HG02938 (cell line): Measurements from ENCODE around the gene SDF2L1.
"Not testable (repeated sequence)": the region's sequence is repeated elsewhere in the genome, so short reads cannot be mapped to it uniquely, and the experiment has no call there.

ENCODE experiments used
- ATAC-seq: cut with Tn5 transposase; IDR thresholded peaks from one replicate; pipeline ENCODE4 v1.9.1; 2021; ENCODE audit warnings: mild to moderate bottlenecking, moderate library complexity; ENCODE audit not compliant: unreplicated experiment

The SDF2L1 gene

GRCh38 chr22:21641789-21642583, at the start of gene SDF2L1:
TSS of gene SDF2L1 (plus strand) at chr22:21642302. CDS start at chr22:21642337, 35 bp downstream.
- peak; percentile 88 for ATAC-seq

- no peak for ATAC-seq
Observed at GRCh38 chr22:21592422-21592821, 49.7 kb upstream of the SDF2L1 start.

GRCh38 chr22:21593406-21594232, 48.5 kb upstream of the SDF2L1 start:
- no peak for ATAC-seq

GRCh38 chr22:21594865-21595452, 47.1 kb upstream of the SDF2L1 start:
- no peak for ATAC-seq

GRCh38 chr22:21596356-21597135, 45.6 kb upstream of the SDF2L1 start:
- not testable (repeated sequence) for ATAC-seq

GRCh38 chr22:21598302-21598701, 43.8 kb upstream of the SDF2L1 start:
- no peak for ATAC-seq

GRCh38 chr22:21599053-21599893, 42.8 kb upstream of the SDF2L1 start:
- no peak for ATAC-seq

- ATAC-seq: no peak
Observed at GRCh38 chr22:21602579-21602978, 39.5 kb upstream of the SDF2L1 start.

GRCh38 chr22:21603973-21604372, 38.1 kb upstream of the SDF2L1 start:
- no peak for ATAC-seq

- ATAC-seq: no peak
Observed at GRCh38 chr22:21605887-21606564, 36.1 kb upstream of the SDF2L1 start.

- ATAC-seq: no peak
Observed at GRCh38 chr22:21606775-21607174, 35.3 kb upstream of the SDF2L1 start.

GRCh38 chr22:21609556-21610157, 32.4 kb upstream of the SDF2L1 start:
- ATAC-seq: not testable (repeated sequence)

GRCh38 chr22:21611210-21611977, 30.7 kb upstream of the SDF2L1 start:
- ATAC-seq: no peak

- no peak for ATAC-seq
Observed at GRCh38 chr22:21612858-21613257, 29.2 kb upstream of the SDF2L1 start.

- no peak for ATAC-seq
Observed at GRCh38 chr22:21613553-21614233, 28.4 kb upstream of the SDF2L1 start.

GRCh38 chr22:21615731-21616130, 26.4 kb upstream of the SDF2L1 start:
- no peak for ATAC-seq

GRCh38 chr22:21617337-21617736, 24.8 kb upstream of the SDF2L1 start:
- ATAC-seq: not testable (repeated sequence)

- no peak for ATAC-seq
Observed at GRCh38 chr22:21621025-21621424, 21.1 kb upstream of the SDF2L1 start.
